SJCRH30 (cell line): Measurements from ENCODE around the gene NRSN2. TPM values are rescaled to one million over a fixed set of nuclear protein-coding genes. Genes with fewer than 3 reads are reported as not detected.
"Not testable (repeated sequence)": the region's sequence is repeated elsewhere in the genome, so short reads cannot be mapped to it uniquely, and the experiment has no call there.

Source experiments
- DNase-seq, 2 experiments: peaks; one replicate each; pipeline ENCODE4 v3.0.0-alpha.2; 2015 to 2020
- H3K27ac ChIP-seq: fragments of 250-450 bp; sonication (Bioruptor Pico); 2 replicates; pipeline ENCODE4 v1.5.1; 2020; ENCODE audit warnings: mild to moderate bottlenecking, moderate library complexity
- H3K27me3 ChIP-seq: fragments of 250-450 bp; sonication (Bioruptor Pico); 2 replicates; pipeline ENCODE4 v1.5.1; 2020; ENCODE audit warnings: mild to moderate bottlenecking, moderate library complexity
- H3K36me3 ChIP-seq: fragments of 250-450 bp; sonication (Bioruptor Pico); 2 replicates; pipeline ENCODE4 v1.5.1; 2020; ENCODE audit warnings: mild to moderate bottlenecking, moderate library complexity
- H3K4me1 ChIP-seq: fragments of 250-450 bp; sonication (Bioruptor Pico); 2 replicates; pipeline ENCODE4 v1.5.1; 2020; ENCODE audit warnings: mild to moderate bottlenecking, moderate library complexity
- H3K4me3 ChIP-seq: fragments of 250-450 bp; sonication (Bioruptor Pico); 2 replicates; pipeline ENCODE4 v1.5.1; 2020; ENCODE audit warnings: mild to moderate bottlenecking, moderate library complexity
- H3K9me3 ChIP-seq: fragments of 250-450 bp; sonication (Bioruptor Pico); replicated peaks from 2 replicates; pipeline ENCODE4 v1.5.1; 2020; ENCODE audit warnings: mild to moderate bottlenecking, moderate library complexity
- total RNA-seq: library from RNA; depleted of rRNA; stranded (reverse); fragments of >200 nt; shearing (Covaris generic); gene quantifications from 2 replicates; pipeline ENCODE4 v1.2.3, GENCODE V29; 2014

The NRSN2 gene
- total RNA-seq, 1 experiment from 2014 or later = 14.9 TPM

DNA sequence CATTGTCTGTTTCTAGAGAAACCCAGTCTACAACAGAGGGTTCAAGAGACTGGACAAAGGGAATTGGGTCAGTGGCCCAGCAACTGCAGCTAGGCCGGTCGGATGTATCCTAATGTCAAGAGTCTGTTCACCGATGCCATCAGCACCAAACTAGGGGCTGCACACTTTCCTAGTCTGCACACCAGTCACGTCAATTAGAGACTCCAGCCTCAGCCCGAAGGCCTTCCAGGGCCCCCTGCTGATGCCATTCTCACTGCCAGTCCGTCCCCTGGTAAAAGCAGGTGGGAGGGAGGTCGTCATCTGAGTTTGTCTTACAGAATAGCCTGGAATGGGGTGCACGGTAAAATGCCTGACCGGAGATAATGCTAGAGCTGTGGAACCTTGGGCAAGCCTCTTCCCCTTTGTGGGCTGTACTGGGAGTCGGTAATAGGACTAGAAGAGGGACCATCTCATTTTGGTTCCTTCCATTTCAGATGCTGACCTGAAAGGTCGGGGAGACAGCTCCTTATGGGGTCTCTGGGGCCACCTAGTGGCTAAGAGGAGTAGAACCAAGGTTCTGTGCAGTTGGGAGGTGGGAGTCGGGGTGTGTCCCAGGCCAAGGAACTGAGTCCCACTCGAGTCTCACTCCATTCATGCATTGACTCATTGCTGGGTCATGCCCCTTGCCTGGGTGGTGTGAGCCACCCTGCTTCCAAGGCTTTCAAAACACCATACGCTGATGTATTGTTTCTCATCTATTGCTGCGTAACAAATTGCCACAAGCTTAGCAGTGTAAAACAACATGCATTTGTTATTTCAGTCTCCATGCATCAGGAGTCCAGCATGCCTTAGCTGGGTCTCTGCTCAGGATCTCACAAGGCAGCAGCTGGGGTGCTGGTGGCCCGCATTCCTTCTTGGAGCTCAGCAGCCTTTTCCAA is 16.4 kb upstream of the NRSN2 start:
- Histone ChIP-seq H3K27ac (peak overlapping the region; percentile 1; the same call in 1 of the 2 replicates), H3K36me3 (no peaks in the 10 kb centered on the region), H3K4me3 (no peak overlapping the region), H3K9me3 (no peaks in the 10 kb centered on the region), H3K4me1 (peaks cover 14% of the 10 kb centered on the region), H3K27me3 (no peaks in the 10 kb centered on the region)
- peak; percentile 70 to 85 for DNase-seq

DNA sequence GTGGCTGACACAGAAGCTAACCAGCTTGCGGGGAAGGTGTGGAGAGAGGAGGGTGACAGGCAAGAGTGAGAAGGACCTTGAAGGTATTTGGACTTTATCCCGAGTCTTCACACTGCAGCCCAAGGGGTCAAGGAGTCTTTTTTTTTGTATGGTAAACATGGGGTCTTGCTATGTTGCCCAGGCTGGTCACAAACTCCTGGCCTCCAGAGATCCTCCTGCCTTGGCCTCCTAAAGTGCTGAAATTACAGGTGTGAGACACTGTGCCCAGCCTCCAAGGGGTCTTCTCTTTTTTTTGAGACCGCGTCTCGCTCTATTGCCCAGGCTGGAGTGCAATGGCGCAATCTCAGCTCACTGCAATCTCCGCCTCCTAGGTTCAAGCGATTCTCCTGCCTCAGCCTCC is 12.3 kb upstream of the NRSN2 start:
- H3K4me1 ChIP-seq = peaks cover 8% of the 10 kb centered on the region
- no peak overlapping the region for H3K27ac ChIP-seq
- no peak overlapping the region for H3K4me3 ChIP-seq
- no peaks in the 10 kb centered on the region for H3K36me3 ChIP-seq
- no peak for DNase-seq
- H3K9me3 ChIP-seq = no peaks in the 10 kb centered on the region
- no peaks in the 10 kb centered on the region for H3K27me3 ChIP-seq

DNA sequence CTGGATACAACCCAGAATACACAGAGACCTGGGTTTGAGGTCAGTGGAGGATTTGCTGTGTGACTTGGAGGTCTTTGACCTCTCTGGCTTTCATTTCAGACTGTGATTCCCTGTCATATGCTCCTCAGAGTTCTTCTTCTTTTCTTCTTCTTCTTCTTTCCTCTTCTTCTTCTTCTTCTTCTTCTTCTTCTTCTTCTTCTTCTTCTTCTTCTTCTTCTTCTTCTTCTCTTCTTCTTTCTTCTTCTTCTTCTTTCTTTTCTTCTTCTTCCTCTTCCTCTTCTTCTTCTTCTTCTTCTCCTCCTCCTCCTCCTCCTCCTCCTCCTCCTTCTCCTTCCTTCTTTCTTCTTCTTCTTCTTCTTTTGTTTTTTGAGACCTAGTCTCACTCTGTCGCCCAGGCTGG is 10.9 kb upstream of the NRSN2 start:
- not testable (repeated sequence) for H3K27ac ChIP-seq

DNA sequence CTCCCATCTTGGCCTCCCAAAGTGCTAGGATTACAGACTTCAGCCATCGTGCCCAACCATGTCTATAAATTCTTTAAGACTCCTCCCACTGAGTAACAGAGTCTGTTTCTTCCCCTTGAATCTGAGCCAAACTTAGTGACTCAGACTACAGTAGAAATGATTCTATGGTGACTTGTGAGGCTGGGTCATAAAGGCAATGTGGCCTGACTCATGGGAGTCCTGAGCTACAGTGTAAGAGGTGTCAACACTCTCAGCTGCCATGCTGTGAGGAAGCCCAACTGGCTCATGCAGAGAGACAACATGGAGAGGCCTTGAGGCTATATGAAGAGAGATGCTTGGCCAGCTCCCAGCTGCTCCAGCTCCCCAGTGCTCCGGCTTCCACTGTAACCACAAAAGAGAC is 5.2 kb upstream of the NRSN2 start:
- H3K27ac ChIP-seq = no peak overlapping the region
- peak; percentile 38 to 45 for DNase-seq
- H3K36me3 ChIP-seq = no peaks in the 10 kb centered on the region
- H3K9me3 ChIP-seq = no peaks in the 10 kb centered on the region
- no peak overlapping the region for H3K4me3 ChIP-seq
- H3K4me1 ChIP-seq = peaks cover 3% of the 10 kb centered on the region; the same call in 1 of the 2 replicates
- H3K27me3 ChIP-seq = no peaks in the 10 kb centered on the region

More for the DNA sequence above, 10.9 kb upstream of the NRSN2 start:
- not testable (repeated sequence) for H3K27me3 ChIP-seq, H3K36me3 ChIP-seq, H3K4me1 ChIP-seq, DNase-seq, H3K9me3 ChIP-seq, H3K4me3 ChIP-seq

DNA sequence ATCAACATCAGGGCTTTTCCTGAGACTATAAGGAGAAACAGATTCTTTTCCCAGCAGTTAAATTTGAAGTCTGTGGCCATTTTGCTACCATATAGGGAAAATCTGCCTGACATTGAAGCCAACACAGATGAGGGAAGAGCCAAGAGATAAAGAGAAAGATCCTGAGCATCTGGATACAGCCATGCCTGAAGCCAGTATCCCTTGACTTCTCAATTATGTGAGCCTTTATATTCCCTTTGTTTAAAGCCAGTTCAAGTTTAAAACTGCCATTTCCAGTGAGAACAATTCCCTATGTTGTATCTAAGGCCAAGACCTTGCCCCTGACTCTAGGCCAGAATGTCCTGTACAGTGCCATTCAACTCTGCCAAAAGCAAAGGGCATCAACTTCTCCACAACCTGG is 3.8 kb upstream of the NRSN2 start:
- no peak for DNase-seq
- H3K4me1 ChIP-seq = peaks cover 3% of the 10 kb centered on the region; the same call in 1 of the 2 replicates
- H3K27me3 ChIP-seq = no peaks in the 10 kb centered on the region
- no peaks in the 10 kb centered on the region for H3K9me3 ChIP-seq
- no peaks in the 10 kb centered on the region for H3K36me3 ChIP-seq
- H3K27ac ChIP-seq = no peak overlapping the region
- H3K4me3 ChIP-seq = no peak overlapping the region

DNA sequence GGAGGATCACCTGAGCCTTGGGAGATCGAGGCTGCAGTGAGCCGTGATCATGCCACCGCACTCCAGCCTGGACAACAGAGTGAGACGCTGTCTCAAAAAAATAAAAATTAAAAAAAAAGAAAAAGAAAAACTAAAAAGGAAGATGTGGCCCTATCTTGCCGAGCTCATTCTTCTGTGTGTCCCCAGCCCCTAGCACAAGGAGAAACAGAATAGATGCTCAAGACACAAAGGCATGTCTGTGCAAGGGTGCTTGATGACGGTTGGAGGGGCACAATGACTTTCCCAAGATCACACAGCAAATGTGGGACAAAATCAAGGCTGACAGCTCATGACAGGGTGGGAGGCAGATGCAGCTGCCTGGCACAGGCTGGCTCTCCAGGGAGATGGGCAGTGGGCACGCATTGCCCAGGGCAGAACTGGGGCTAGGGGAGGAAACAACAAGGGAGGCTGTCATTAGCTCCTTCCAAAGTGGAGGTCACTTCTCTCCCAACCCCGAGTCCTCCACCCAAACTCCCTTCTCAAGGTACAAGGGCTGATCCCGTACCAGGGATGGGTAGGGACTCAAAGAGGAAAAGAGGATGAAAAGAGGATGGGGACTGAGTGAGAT is 775 bp upstream of the NRSN2 start:
- Histone ChIP-seq H3K27me3 (no peaks in the 10 kb centered on the region), H3K4me3 (peak overlapping the region; percentile 67), H3K4me1 (peaks cover 6% of the 10 kb centered on the region; the same call in 1 of the 2 replicates), H3K36me3 (no peaks in the 10 kb centered on the region), H3K27ac (peak overlapping the region; percentile 90; the same call in 1 of the 2 replicates), H3K9me3 (no peaks in the 10 kb centered on the region)
- no peak for DNase-seq

DNA sequence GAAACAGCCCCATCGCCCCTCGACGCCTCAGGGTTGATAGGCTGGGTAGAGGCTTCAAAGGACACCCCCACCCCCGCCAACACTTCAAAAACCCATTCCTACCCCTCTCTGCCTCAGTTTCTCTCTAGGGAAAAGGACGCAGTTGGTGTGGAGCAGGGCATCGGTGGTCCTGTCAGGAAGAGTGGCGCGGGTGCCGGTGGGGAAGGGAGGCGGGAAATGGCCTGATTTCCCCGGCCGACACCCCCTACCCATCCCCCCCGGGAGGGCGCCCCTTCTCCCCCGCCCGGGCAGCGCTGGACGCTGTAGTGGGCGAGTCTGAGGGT is 367 bp downstream of the NRSN2 start:
- peaks cover 6% of the 10 kb centered on the region; the same call in 1 of the 2 replicates for H3K4me1 ChIP-seq

DNA sequence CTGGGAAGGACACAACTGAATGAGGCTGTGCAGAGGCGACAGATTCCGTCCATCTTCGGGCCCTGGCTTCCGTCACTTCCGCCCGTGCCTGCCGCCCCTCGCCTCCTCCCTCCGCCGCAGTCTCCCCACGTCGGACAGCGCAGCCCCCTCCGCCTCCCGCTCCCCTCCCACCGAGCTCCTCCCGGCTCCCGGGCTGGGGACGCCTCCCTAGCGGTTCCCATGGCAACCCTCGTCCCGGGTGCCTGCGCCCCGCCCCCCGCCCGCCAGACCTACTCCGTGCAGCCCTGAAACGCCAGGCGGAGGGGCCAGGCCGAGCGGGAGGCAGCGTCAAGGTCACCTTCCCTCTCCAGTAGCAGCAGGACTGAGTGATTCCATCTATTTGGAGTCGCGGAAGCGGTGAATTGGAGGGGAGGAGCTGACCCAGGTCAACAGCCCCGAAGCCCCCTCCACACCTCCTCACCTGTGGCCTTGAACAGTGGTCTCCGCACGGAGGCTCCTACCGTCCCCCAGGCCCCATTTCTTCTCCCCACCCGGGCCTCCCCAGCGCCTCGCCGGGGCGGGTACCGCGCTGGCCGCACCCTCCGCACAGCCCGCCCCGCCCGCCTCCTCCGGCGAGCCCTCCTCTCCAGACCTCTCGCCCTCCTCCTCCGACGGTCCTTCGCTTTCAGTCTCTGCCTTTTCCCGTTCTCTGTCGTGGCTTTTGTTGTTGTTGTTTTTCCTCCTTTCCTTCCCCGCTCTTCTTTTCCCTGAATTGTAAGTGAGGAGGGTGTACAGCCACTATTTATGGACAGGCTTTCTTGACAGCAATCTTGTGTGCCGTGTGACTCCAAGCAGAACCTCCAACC is 951 bp downstream of the NRSN2 start:
- Histone ChIP-seq H3K36me3 (no peaks in the 10 kb centered on the region), H3K27me3 (no peaks in the 10 kb centered on the region), H3K4me1 (peaks cover 6% of the 10 kb centered on the region; the same call in 1 of the 2 replicates), H3K9me3 (no peaks in the 10 kb centered on the region), H3K4me3 (peak overlapping the region; percentile 67), H3K27ac (peak overlapping the region; percentile 90)
- DNase-seq = peak; percentile 97

More for the DNA sequence above, 367 bp downstream of the NRSN2 start:
- Histone ChIP-seq H3K4me3 (peak overlapping the region; percentile 67), H3K36me3 (no peaks in the 10 kb centered on the region), H3K9me3 (no peaks in the 10 kb centered on the region), H3K27me3 (no peaks in the 10 kb centered on the region), H3K27ac (peak overlapping the region; percentile 90)
- no peak for DNase-seq

DNA sequence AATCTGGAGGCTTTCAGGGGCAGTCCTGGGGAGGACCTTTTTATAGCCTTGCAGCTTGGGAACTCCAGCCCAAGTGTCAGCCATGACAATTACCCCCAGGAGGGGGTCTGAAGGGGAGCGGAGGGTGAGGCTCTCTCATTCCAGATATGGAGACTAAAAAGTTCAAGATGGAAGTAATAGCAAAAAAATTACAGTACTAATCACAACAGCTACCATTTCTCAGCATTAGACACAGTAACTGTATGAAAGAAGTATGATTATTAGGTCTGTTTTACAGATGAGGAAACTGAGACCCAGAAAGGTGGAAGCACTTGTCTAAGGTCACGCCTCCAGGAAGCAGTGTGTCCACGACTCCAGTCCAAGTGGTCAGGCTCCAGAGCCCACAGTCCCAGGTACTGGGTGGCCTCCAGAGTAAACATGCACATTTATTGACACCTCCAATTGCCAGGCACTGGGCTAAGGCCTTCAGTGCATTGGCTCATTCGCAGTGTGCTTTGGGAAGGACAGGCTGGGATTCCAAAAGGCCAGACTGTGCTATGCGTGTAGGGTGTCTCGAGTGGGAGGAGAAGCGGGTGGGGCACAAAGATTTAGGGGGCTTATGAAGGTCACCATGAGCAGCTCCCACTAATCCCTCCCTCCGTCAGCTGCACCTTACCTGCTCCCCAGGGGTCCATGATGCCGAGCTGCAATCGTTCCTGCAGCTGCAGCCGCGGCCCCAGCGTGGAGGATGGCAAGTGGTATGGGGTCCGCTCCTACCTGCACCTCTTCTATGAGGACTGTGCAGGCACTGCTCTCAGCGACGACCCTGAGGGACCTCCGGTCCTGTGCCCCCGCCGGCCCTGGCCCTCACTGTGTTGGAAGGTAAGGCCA is 2.3 kb downstream of the NRSN2 start:
- peaks cover 6% of the 10 kb centered on the region; the same call in 1 of the 2 replicates for H3K4me1 ChIP-seq
- DNase-seq = no peak
- H3K36me3 ChIP-seq = no peaks in the 10 kb centered on the region
- no peaks in the 10 kb centered on the region for H3K27me3 ChIP-seq
- no peak overlapping the region for H3K4me3 ChIP-seq
- no peak overlapping the region for H3K27ac ChIP-seq
- H3K9me3 ChIP-seq = no peaks in the 10 kb centered on the region

DNA sequence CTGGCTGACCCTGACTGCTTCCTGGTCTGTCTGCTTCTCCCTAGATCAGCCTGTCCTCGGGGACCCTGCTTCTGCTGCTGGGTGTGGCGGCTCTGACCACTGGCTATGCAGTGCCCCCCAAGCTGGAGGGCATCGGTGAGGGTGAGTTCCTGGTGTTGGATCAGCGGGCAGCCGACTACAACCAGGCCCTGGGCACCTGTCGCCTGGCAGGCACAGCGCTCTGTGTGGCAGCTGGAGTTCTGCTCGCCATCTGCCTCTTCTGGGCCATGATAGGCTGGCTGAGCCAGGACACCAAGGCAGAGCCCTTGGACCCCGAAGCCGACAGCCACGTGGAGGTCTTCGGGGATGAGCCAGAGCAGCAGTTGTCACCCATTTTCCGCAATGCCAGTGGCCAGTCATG is 6.3 kb downstream of the NRSN2 start:
- no peak for DNase-seq
- Histone ChIP-seq H3K9me3 (no peaks in the 10 kb centered on the region), H3K4me3 (no peak overlapping the region), H3K27me3 (no peaks in the 10 kb centered on the region), H3K27ac (no peak overlapping the region), H3K36me3 (no peaks in the 10 kb centered on the region), H3K4me1 (peaks cover 3% of the 10 kb centered on the region; the same call in 1 of the 2 replicates)

DNA sequence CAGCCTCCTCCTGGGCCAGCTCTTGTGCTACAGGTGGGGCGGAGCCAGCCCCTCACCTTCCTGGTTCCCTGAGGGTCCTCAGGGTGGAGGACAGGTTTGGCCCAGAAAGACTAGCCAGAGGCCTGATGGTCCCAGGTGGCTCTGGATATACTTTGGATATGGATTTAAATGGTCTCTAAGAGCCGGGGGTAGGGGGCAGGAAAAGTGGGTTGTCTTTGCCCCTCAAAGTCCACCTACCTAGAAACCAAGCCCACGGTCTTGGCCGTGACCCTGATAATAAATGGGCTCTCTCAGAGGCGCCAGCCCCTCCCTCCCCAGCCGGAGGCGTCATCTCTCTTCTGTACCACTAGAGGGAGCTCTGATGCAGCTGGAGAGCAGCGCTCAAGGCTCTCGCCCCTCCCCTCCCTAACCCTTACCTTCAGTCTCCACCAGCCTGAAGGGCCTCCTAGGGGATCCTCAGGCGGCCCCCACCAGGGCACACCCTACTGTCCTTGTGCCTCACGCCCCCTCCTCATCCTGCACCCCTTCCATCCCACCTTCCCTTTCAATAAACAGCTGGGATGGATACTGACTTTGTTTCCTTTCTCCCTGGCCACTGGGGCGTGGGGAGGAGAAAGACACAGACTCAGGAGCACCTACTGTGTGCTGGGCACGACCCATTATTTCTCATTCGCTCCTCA is 7.5 kb downstream of the NRSN2 start:
- Histone ChIP-seq H3K27me3 (no peaks in the 10 kb centered on the region), H3K36me3 (no peaks in the 10 kb centered on the region), H3K27ac (no peak overlapping the region), H3K4me3 (no peak overlapping the region), H3K4me1 (no peaks in the 10 kb centered on the region), H3K9me3 (no peaks in the 10 kb centered on the region)
- peak; percentile 67 to 88 for DNase-seq

DNA sequence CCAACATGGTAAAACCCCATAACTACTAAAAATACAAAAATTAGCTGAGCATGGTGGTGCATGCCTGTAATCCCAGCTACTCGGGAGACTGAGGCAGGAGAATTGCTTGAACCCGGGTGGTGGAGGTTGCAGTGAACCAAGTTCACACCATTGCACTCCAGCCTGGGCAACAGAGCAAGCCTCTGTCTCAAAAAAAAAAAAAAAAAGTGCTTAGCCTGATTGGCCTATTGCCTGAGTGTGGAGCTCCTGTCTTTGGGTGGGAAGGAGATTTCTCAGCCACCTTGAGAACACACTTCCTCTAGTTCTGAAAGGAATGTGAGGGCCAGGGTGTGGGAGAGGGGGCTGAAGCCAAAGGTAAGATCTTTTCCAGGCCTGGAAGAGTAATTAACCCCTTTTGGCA is 9.2 kb downstream of the NRSN2 start:
- H3K27ac ChIP-seq, DNase-seq, H3K9me3 ChIP-seq, H3K4me1 ChIP-seq, H3K4me3 ChIP-seq, H3K36me3 ChIP-seq, H3K27me3 ChIP-seq: not testable (repeated sequence)

DNA sequence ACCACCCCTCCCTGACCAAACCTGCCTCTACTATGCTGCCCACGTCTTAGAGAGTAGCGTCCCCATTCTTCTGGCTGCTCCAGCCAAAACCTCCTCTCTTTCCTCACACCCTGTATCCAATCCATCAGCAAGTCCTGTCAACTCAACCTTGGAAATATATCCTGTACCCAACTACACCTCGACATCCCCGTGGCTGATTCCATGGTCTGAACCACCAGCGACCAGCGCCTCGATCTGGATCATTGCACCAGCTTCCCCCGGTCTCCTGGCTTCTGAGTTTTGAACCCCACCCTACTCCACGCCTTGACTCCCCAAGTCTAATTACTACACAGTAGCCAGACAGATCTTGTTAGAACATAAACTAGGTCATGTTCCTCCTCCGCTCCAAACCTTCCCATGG is 9.8 kb downstream of the NRSN2 start:
- no peak for DNase-seq
- Histone ChIP-seq H3K4me1 (no peaks in the 10 kb centered on the region), H3K27ac (no peak overlapping the region), H3K4me3 (no peak overlapping the region), H3K9me3 (no peaks in the 10 kb centered on the region), H3K36me3 (no peaks in the 10 kb centered on the region), H3K27me3 (no peaks in the 10 kb centered on the region)
